ENCODE results near the gene SLC18B1. TPM values are rescaled to one million over a fixed set of nuclear protein-coding genes. Genes with fewer than 3 reads are reported as not detected.

The SLC18B1 gene
- polyA plus RNA-seq, 2 of the 4 experiments (the other 2 are of a cell fraction): 4.5 to 17.4 TPM

DNA sequence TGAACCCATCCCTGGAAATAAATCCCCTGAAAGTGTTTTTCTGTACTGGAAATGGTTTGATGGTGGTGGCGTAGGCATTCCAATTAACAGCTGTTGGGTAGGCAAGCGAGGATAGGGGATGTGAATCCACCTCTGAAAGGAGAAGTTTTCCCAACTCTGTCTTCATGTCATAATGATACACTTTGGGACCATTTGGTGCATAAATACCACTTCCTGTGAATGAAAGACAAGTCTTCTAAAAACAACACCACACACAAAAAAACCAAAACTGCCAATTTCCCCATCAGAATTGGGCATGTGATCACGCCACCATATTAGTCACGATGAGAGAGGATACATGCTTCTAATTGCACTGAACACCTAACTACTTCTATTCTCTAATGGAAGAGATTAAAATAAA, 47.1 kb downstream of the SLC18B1 start:
- H3K4me3 ChIP-seq: no peak overlapping the region
- DNase-seq (ENCODE audit: low read depth in 1 of 2, low spot score in 1 of 2) (no peak), FAIRE-seq (no peak), ATAC-seq (no peak)
- no peak overlapping the region for H3K4me2 ChIP-seq
- H3K9me3 ChIP-seq: no peaks in the 10 kb centered on the region
- TF ChIP-seq TP53 (CRISPR knock-in tag; IDR thresholded peaks at IDR 0.05): no peak
- no peak for TF ChIP-seq FOXS1 (CRISPR knock-in tag; IDR thresholded peaks at IDR 0.05)
- TF ChIP-seq, protein P1, sequence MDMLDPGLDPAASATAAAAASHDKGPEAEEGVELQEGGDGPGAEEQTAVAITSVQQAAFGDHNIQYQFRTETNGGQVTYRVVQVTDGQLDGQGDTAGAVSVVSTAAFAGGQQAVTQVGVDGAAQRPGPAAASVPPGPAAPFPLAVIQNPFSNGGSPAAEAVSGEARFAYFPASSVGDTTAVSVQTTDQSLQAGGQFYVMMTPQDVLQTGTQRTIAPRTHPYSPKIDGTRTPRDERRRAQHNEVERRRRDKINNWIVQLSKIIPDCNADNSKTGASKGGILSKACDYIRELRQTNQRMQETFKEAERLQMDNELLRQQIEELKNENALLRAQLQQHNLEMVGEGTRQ (IDR thresholded peaks at IDR 0.05): no peak
- TF ChIP-seq, protein P2, sequence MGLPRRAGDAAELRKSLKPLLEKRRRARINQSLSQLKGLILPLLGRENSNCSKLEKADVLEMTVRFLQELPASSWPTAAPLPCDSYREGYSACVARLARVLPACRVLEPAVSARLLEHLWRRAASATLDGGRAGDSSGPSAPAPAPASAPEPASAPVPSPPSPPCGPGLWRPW (IDR thresholded peaks at IDR 0.05): no peak
- TF ChIP-seq RNF2 (IDR thresholded peaks at IDR 0.05; ENCODE audit: borderline replicate concordance, low read depth): no peak
- no peak for TF ChIP-seq NPAS2 (CRISPR knock-in tag; IDR thresholded peaks at IDR 0.05; ENCODE audit: borderline replicate concordance)
- no peak for TF ChIP-seq JUNB (IDR thresholded peaks at IDR 0.05)
- no peak for TF ChIP-seq CBX8 (IDR thresholded peaks at IDR 0.05)
- TF ChIP-seq RARB (CRISPR knock-in tag; IDR thresholded peaks at IDR 0.05): no peak
- TF ChIP-seq, protein P3, sequence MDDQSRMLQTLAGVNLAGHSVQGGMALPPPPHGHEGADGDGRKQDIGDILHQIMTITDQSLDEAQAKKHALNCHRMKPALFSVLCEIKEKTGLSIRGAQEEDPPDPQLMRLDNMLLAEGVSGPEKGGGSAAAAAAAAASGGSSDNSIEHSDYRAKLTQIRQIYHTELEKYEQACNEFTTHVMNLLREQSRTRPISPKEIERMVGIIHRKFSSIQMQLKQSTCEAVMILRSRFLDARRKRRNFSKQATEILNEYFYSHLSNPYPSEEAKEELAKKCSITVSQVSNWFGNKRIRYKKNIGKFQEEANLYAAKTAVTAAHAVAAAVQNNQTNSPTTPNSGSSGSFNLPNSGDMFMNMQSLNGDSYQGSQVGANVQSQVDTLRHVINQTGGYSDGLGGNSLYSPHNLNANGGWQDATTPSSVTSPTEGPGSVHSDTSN (IDR thresholded peaks at IDR 0.05): no peak
- CTCF ChIA-PET: interaction anchor here (0.6 kb wide), 1 partner anchor 11 kb away, joined by 3 read pairs; no protein-coding TSS in a partner anchor
- H3K27ac ChIP-seq: no peak overlapping the region
- POLR2A ChIA-PET: no interaction called here
- 87% methylated on average over 4 of the region's 4 CpGs for WGBS (ENCODE audit: missing lambda C conversion rate)
- no peaks in the 10 kb centered on the region for H3K4me1 ChIP-seq

DNA sequence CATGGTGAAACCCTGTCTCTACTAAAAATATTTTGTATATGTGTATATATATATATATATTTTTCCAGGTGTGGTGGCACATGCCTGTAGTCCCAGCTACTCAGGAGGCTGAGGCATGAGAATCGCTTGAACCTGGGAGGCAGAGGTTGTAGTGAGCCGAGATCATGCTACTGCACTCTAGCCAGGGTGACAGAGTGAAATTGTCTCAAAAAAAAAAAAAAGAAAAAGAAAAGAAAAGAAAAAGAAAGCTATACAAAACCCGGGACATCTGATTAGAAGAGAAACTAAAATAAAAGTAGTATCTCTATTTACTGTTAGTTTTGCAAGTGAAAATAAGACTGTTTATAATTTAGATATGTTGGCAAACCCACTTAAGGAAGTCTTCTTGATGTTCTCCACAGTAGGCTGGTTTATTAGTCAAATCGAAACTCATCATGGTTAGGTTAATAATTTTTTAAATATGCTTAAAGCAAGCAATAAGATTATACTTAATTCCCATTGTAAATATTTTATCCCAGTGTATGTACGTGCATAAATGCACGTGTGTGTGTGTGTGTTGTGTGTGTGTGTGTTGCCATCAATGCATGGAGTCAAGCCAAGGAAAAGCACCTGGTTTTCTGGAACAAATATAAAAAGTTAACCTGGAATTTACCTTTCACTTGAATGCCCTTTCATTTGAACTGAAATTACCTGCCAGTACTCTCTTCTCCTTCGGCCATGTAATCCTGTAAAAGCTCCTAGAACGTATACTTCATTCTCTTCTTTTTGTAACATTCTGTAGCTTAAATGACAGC, 47.8 kb downstream of the SLC18B1 start:
- 74% methylated on average over 8 of the region's 8 CpGs for WGBS (ENCODE audit: missing lambda C conversion rate)
- no peaks in the 10 kb centered on the region for H3K4me1 ChIP-seq
- ChIA-PET POLR2A (no interaction called here), CTCF (interaction anchor here (0.6 to 0.7 kb wide), 2 partner anchors 10 to 13 kb away, joined by 3 to 5 read pairs; no protein-coding TSS in a partner anchor)
- ATAC-seq: no peak
- H3K4me2 ChIP-seq: no peak overlapping the region
- no peaks in the 10 kb centered on the region for H3K9me3 ChIP-seq
- no peak overlapping the region for H3K4me3 ChIP-seq
- no peak overlapping the region for H3K27ac ChIP-seq
- TF ChIP-seq FOXS1 (CRISPR knock-in tag; IDR thresholded peaks at IDR 0.05) (no peak), TP53 (CRISPR knock-in tag; IDR thresholded peaks at IDR 0.05) (no peak), EHF (CRISPR knock-in tag; IDR thresholded peaks at IDR 0.05) (no peak), TFCP2L1 (CRISPR knock-in tag; IDR thresholded peaks at IDR 0.05) (no peak), RFX5 (IDR thresholded peaks at IDR 0.05) (no peak), CHD2 (IDR thresholded peaks at IDR 0.05; ENCODE audit: low read length, partially characterized antibody) (no peak), PHF8 (IDR thresholded peaks at IDR 0.05; ENCODE audit: borderline replicate concordance, low read depth) (no peak), MYC (IDR thresholded peaks at IDR 0.05; ENCODE audit: borderline replicate concordance, low read length) (no peak), CBX8 (IDR thresholded peaks at IDR 0.05) (no peak), POLR2A (IDR thresholded peaks at IDR 0.05; ENCODE audit: low read length) (no peak), HOXB13 (CRISPR knock-in tag; IDR thresholded peaks at IDR 0.05; ENCODE audit: low read depth) (no peak)
- TF ChIP-seq, protein P4, sequence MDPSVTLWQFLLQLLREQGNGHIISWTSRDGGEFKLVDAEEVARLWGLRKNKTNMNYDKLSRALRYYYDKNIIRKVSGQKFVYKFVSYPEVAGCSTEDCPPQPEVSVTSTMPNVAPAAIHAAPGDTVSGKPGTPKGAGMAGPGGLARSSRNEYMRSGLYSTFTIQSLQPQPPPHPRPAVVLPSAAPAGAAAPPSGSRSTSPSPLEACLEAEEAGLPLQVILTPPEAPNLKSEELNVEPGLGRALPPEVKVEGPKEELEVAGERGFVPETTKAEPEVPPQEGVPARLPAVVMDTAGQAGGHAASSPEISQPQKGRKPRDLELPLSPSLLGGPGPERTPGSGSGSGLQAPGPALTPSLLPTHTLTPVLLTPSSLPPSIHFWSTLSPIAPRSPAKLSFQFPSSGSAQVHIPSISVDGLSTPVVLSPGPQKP (IDR thresholded peaks at IDR 0.05; ENCODE audit: low read depth, low read length): no peak
- TF ChIP-seq, protein P2 (IDR thresholded peaks at IDR 0.05): no peak
- TF ChIP-seq, protein P5, sequence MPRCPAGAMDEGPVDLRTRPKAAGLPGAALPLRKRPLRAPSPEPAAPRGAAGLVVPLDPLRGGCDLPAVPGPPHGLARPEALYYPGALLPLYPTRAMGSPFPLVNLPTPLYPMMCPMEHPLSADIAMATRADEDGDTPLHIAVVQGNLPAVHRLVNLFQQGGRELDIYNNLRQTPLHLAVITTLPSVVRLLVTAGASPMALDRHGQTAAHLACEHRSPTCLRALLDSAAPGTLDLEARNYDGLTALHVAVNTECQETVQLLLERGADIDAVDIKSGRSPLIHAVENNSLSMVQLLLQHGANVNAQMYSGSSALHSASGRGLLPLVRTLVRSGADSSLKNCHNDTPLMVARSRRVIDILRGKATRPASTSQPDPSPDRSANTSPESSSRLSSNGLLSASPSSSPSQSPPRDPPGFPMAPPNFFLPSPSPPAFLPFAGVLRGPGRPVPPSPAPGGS (IDR thresholded peaks at IDR 0.05): no peak
- TF ChIP-seq, protein P6, sequence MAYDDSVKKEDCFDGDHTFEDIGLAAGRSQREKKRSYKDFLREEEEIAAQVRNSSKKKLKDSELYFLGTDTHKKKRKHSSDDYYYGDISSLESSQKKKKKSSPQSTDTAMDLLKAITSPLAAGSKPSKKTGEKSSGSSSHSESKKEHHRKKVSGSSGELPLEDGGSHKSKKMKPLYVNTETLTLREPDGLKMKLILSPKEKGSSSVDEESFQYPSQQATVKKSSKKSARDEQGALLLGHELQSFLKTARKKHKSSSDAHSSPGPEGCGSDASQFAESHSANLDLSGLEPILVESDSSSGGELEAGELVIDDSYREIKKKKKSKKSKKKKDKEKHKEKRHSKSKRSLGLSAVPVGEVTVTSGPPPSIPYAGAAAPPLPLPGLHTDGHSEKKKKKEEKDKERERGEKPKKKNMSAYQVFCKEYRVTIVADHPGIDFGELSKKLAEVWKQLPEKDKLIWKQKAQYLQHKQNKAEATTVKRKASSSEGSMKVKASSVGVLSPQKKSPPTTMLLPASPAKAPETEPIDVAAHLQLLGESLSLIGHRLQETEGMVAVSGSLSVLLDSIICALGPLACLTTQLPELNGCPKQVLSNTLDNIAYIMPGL (CRISPR knock-in tag; IDR thresholded peaks at IDR 0.05; ENCODE audit: borderline replicate concordance): no peak
- TF ChIP-seq, protein P7, sequence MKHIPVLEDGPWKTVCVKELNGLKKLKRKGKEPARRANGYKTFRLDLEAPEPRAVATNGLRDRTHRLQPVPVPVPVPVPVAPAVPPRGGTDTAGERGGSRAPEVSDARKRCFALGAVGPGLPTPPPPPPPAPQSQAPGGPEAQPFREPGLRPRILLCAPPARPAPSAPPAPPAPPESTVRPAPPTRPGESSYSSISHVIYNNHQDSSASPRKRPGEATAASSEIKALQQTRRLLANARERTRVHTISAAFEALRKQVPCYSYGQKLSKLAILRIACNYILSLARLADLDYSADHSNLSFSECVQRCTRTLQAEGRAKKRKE (CRISPR knock-in tag; IDR thresholded peaks at IDR 0.05; ENCODE audit: low read depth): no peak
- TF ChIP-seq, protein P1 (IDR thresholded peaks at IDR 0.05): no peak
- no peak for FAIRE-seq
- no peak for DNase-seq (ENCODE audit: low read depth in 1 of 2, low spot score in 1 of 2)

Measured in A549 (cell line).